ELF-1 (cell line): ENCODE data around the gene AAR2.

ENCODE experiments used
- DNase-seq: peaks from one replicate; pipeline ENCODE4 v3.0.0-alpha.2; 2016; ENCODE audit warnings: low read depth, low spot score

AAR2 gene

GRCh38 chr20:36235892-36236785 lies at the start of gene AAR2:
Gene AAR2, plus strand, starts transcription at chr20:36236478. Its CDS starts 3,391 bp downstream, at chr20:36239869.
- DNase-seq: peak; percentile 83

DNA sequence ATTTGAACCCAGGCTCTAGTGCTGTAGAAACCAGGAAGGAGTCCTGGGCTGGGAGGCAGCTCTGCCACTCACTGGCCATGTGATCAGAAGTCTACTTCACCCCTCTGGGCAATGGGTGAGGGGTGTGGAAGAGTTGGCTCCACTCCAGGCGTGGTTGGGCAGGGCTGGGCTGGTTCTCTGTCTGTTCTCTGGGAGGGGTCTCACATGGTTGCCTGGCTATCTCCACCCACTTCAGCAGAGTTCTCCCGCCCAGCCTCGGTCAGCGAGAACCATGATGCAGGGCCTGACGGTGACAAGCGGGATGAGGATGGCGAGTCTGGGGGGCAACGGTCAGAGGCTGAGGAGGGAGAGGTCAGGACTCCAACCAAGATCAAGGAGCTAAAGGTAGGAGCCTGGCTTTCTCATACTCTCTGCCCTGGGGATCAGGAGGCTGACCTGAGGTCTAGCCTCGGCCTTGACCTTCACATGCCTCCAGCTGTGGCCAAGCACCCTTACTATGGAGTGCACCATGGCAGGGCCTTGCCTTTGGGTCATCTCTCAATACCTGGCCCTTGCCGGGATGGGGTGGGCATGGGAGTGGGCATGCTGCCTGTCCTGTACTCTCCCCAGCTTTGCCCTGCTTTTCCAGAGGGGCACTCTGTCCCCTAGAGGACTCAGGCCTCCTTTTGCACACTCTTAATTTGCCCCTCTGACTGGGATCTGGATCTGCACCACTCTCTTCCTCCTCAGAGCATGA lies 42.1 kb upstream of the AAR2 start:
- no peak for DNase-seq

DNA sequence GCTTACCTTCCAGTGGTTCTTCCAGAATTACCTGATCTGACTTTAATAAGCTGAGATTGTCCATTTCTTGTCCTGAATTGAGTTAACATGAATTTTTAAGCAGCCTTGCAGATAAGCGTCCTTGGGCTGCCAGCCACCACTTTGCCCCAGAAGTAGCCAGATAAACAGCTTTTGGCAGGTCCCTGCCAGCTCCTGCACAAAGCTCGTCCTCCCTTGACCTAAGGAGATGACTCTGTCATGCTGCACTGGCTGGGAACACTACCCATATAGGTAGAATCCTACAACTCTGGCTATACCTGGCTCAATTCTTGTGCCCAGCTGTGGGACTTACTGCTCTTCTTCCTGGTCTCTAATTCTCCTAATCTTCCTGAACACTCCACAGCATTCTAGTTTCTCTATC lies 39.6 kb upstream of the AAR2 start:
- no peak for DNase-seq

DNA sequence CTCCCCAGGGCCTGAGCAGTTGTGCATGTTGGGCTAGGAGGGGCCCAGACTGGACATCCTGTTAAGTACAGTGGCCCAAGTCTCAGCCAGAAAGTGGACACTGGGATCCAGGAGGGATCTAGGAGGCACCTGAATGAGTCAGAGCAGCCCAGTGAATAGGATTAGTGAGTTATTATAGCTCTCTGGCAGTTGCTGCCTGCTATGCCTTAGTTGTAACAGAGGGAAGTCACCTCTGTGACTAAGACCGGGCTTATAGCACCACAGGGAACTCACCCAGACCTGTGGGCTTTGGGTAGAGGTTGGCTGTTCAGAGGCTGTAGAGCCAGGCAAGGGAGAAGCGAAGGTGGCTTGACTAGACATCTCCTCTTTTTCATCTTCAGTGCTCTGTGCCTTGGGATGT lies 39.0 kb upstream of the AAR2 start:
- no peak for DNase-seq

GRCh38 chr20:36199345-36200257 lies 36.7 kb upstream of the AAR2 start:
- peak; percentile 88 for DNase-seq

DNA sequence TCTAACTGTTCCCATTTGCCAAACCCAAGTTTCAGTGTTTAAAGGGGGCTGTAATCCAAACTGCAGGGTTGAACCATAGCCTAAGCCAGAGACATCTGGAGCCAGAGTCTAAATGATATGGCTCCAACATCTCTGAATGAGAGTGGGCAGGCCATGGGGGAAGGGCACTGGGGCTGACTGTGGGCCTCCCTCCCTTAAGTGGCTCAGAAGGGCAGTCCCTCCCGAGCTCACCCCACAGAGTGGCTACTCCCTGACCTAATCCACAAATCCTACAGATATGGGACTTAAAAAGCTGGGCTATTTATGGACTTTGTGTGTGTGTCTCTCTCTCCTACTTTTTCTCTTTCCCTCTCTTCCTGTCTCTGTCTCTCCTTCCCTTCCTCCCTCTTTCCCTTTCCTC lies 35.8 kb upstream of the AAR2 start:
- no peak for DNase-seq

- DNase-seq: no peak
These were observed 35.1 kb upstream of the AAR2 start for GRCh38 chr20:36201198-36201597.

DNA sequence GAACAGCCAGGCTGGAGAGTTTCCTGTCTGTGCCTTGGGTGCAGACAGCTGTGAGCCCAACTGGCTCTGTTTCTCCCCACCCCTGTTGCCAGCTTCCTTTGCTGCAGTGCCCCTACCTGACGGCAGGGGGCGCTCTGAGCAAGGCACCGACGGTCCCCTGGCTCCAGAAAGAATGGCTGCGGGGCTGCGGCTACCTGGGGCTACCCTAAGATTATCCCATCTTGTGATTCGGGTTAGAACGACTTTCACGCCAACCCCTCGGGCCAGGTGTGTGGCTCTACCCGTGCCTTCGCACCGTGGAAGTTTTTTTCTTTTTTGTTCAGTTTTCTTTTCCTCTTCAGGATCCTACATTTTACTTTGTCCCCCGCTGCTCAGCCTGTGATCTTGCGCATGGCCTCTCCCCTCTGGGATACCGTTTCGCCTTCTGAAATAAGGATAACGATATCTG lies 33.4 kb upstream of the AAR2 start:
- peak; percentile 81 for DNase-seq

DNA sequence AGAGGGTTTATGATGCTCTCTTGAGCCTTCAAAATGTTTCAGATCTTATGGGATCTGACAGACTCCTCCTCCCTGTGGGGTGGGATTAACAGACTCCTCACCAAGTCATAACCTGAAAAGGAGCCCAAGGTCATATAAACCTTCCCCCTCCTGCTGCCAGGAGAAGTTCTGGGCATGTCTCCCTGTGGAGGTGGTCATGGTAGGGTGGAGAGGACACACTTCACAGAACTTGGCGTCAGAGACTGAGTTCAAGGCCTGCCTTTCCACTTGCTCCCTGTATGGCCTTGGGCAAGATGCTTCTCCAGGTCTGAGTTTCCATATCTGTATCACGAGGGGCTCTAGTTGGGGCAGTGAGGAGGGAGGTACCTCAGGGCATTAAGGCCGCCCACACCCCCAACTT lies 32.4 kb upstream of the AAR2 start:
- no peak for DNase-seq

DNA sequence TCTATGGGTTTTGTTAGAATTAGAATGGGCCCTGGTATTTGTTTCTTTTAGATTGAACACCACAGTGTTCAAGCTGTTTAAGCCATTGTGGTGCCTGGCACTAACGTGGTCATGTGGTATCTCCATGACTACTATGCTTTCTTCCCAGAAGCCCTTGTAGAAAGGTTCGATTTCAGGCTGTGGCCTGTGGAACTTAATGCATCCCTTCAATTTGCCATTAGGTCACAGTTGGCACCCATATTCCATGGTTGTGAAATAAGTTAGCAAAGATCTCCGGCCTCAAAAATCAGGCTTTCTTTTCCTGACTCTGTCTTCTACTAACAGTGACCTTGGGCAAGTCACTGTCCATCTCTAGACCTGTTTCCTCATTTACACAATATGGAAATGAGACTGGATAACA lies 31.3 kb upstream of the AAR2 start:
- DNase-seq: no peak

DNA sequence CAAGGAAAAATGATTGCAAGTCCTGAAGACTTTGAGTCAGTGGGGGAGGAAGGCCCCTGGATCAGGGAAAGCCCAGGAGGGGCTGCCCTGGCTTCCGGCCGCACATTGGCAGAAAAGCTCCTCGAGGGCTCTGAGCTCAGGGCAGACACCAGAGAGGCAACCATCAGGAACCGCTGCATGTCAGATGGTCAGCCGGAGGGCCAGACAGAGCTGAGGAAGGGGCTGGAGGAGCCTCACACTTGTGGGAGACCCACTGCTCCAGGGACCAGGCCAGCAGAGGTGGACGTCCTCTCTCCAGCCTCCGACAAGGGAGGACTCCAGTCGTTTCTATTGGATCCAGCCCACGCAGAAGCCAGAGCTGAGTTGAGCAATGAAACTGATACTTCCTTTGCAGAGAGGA lies 30.2 kb upstream of the AAR2 start:
- no peak for DNase-seq

- DNase-seq: no peak
These were observed 29.6 kb upstream of the AAR2 start for GRCh38 chr20:36206641-36207040.

DNA sequence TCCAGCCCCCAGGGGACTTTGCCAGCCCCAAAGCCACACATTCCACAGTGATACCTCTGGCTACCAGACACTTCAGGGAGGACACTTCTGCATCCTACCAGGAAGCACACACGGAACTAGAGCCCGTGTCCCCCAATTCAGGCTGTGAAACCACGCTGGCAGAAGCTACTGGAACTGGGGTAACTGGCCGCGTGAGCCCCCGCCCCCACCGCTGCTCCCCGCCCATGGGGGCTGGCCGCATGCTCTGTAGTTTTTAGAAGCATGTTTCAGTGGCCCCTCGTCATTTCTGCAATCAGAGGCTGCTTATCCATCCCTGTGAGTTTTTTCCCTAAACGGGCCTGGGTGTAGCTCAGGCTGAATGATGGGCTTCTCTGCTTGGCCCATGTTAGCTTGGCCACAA lies 28.7 kb upstream of the AAR2 start:
- DNase-seq: no peak

DNA sequence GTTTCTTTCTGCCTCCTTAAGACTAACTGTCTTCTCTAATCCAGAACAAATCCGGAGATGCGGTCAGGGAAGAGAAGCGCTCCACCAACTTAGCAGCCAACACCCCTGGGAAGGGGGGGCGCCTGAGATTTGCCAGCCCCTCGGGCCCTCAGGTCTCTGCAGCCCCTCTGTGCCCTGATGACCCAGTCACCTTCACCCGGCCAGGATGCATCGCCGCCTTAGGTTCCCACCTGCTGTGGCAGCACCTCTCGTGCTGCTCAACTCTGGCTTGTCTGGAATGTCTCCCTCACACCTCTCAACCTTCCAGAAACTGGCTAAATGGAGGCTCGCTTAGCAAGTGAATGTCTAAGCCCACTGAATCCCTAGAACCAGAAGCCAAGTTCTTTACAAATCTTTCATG lies 28.0 kb upstream of the AAR2 start:
- DNase-seq: no peak

GRCh38 chr20:36210436-36211021 lies 25.7 kb upstream of the AAR2 start:
- no peak for DNase-seq

DNA sequence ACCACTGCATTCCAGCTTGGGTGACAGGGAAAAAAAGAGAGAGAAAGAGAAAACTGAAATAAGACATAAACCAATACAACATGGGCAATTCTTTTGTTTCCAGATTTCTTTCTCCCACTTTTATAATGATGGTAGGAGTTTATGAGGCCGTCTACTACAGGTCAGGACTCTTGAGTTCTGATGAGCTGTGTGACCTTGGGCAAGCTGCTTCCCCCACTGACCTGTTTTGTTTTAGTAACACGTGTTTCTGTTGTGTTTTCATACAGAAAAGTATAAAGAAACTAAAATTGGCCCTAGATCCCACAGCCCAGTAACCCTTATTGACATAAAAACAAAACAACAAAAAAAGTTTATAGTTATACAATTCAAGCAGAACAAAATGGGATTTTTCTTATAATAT lies 22.9 kb upstream of the AAR2 start:
- no peak for DNase-seq

DNA sequence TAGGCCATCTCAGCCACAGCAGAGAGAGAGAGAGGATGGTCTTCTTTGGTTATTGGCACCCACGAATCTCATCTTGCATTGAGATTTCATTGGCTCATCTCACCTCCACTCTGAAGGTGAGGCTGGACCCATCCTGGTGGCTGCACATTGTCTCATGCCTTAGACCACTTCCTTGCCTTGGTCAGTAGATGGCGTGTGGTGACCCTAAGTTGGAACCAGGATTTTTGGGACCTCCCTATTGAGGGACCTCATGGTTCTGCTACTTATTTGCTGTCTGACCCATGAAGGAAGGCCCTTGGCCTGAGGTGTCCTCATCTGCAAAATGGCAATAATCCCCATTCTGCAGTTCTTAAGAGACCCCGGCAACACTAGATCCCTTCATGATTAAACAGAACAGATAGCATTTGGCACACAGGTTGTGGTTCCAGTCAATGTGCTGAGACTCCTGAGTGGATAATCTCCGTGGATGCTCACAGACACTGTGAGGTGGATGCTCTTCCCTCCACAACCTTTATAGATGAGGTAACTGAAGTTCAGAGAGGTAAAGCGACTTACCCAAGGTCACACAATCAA lies 21.5 kb upstream of the AAR2 start:
- DNase-seq: peak; percentile 27

DNA sequence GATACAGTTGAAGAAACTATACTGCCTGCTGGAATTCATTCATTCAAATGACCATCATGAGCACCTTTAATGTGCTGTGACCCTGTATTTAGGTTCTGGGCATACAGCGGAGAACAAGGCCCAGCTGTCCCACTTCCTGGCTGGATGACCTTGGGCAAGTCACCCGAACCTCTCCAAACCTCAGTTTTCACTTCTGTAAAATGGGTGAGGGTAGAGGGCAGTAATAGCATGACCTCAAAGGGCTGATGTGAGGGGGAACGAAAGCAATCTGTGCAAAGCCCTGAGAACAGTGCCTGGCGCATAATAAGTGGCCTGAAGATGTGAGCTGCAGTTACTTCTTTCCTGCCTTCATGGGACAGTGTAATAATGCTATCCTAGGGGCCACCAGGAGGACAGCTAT lies 20.5 kb upstream of the AAR2 start:
- no peak for DNase-seq

GRCh38 chr20:36216314-36217025 lies 19.8 kb upstream of the AAR2 start:
- DNase-seq: no peak

GRCh38 chr20:36217226-36217625 lies 19.1 kb upstream of the AAR2 start:
- DNase-seq: peak; percentile 80
